Mesothelial cell of epicardium (in vitro differentiated cells): Measurements from ENCODE around the gene PCGF1. TPM values are rescaled to one million over a fixed set of nuclear protein-coding genes. Genes with fewer than 3 reads are reported as not detected.

Experiments
- DNase-seq, 2 experiments: peaks; one replicate each; pipeline ENCODE4 v3.0.0; 2021; ENCODE audit warnings: low spot score in 2 of 2; ENCODE audit not compliant: unreplicated experiment in 2 of 2
- H3K27ac Mint-ChIP-seq: 2 replicates; pipeline ENCODE4 v1.8.0; 2021; ENCODE audit warnings: mixed read lengths
- H3K27me3 Mint-ChIP-seq: 2 replicates; pipeline ENCODE4 v1.8.0; 2021; ENCODE audit warnings: low read depth, mixed read lengths
- H3K36me3 Mint-ChIP-seq: 2 replicates; pipeline ENCODE4 v1.8.0; 2021; ENCODE audit warnings: mixed read lengths
- H3K4me1 Mint-ChIP-seq: 2 replicates; pipeline ENCODE4 v1.8.0; 2021; ENCODE audit warnings: mixed read lengths
- H3K4me3 Mint-ChIP-seq: 2 replicates; pipeline ENCODE4 v1.8.0; 2021; ENCODE audit warnings: mild to moderate bottlenecking, moderate library complexity, mixed read lengths
- H3K9me3 Mint-ChIP-seq: 2 replicates; pipeline ENCODE4 v1.8.0; 2021; ENCODE audit warnings: mixed read lengths
- total RNA-seq: library from RNA; stranded (reverse); gene quantifications from 3 replicates; pipeline ENCODE4 v1.2.1, GENCODE V29; 2021
- TF ChIP-seq, protein P1 (sequence below): fragments of 200-600 bp; sonication (generic); IDR thresholded peaks from one replicate; pipeline ENCODE4 v1.5.0; 2021; ENCODE audit warnings: antibody characterized with exemption; ENCODE audit not compliant: unreplicated experiment

PCGF1 gene
- total RNA-seq, 1 donor from 2014 or later, result 17.0 TPM

DNA sequence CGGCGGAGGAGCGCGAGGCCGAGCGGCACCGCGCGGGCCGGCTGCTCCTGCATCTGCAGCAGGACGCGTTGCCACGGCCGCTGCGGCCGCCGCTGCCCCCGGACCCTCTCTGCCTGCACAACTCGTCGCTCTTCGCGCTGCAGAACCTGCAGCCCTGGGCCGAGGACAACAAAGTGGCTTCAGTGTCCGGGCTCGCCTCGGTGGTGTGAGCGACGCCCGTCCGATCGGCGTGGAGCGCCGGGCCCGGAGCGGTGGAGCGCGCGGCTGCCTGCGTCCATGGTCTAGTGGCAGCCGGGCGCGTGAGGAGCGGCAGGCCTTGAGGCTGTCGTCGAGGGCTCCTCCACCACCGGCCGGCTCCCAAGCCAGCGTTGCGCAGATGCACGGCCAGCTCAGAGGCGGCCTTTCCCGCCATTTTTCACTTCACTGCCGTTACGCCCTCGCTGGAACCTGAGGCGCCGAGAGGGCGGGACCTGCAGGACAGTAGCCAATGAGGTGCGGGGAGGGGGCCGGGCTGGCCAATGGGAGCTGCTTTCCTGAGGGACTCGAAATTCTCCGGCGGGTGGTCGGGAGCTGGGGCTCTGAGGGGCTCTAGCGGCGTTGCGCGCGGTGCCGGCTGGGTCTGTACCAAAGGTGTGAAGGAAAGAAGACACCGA lies 8.6 kb upstream of the PCGF1 start:
- H3K27ac Mint-ChIP-seq, result no peak overlapping the region
- H3K4me3 Mint-ChIP-seq, result peak overlapping the region; percentile 47
- peaks cover 93% of the 10 kb centered on the region for H3K27me3 Mint-ChIP-seq
- TF ChIP-seq, protein P1, sequence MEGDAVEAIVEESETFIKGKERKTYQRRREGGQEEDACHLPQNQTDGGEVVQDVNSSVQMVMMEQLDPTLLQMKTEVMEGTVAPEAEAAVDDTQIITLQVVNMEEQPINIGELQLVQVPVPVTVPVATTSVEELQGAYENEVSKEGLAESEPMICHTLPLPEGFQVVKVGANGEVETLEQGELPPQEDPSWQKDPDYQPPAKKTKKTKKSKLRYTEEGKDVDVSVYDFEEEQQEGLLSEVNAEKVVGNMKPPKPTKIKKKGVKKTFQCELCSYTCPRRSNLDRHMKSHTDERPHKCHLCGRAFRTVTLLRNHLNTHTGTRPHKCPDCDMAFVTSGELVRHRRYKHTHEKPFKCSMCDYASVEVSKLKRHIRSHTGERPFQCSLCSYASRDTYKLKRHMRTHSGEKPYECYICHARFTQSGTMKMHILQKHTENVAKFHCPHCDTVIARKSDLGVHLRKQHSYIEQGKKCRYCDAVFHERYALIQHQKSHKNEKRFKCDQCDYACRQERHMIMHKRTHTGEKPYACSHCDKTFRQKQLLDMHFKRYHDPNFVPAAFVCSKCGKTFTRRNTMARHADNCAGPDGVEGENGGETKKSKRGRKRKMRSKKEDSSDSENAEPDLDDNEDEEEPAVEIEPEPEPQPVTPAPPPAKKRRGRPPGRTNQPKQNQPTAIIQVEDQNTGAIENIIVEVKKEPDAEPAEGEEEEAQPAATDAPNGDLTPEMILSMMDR, result no peak
- no peaks in the 10 kb centered on the region for H3K9me3 Mint-ChIP-seq
- H3K4me1 Mint-ChIP-seq, result peaks cover 6% of the 10 kb centered on the region
- no peaks in the 10 kb centered on the region for H3K36me3 Mint-ChIP-seq
- DNase-seq, result peak; percentile 40 to 62

DNA sequence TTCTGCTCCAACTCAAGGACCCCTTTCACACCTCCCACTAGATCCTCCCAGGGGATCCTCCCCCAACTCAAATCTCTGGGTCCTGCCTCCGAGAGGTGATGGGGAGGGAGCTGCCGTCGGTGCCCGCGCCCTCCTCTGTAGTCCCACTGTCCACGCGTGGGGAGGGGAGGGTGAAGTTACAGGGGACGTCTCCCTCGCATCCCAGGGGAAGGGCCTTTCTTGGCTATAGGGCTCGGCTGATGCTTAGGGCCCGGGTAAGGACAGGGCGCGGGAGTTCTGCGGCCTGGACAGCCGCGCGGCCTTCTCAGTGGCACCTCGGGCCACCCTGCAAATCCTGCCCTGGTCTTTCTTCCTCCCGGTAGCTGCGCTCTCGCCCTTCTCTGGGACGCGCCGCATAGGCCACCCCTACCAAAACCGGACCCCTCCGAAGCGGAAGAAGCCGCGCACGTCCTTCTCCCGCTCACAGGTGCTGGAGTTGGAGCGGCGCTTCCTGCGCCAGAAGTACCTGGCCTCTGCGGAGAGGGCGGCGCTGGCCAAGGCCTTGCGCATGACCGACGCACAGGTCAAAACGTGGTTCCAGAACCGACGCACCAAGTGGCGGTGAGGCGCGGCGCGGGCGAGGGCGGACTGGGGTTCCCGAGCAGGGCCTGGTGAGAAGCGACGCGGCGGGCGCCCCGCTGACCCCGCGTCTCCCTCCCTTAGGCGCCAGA lies 7.9 kb upstream of the PCGF1 start:
- no peaks in the 10 kb centered on the region for H3K36me3 Mint-ChIP-seq
- H3K4me3 Mint-ChIP-seq, result peak overlapping the region; percentile 31
- TF ChIP-seq, protein P1, result no peak
- peaks cover 6% of the 10 kb centered on the region for H3K4me1 Mint-ChIP-seq
- no peak for DNase-seq
- H3K27ac Mint-ChIP-seq, result no peak overlapping the region
- H3K9me3 Mint-ChIP-seq, result no peaks in the 10 kb centered on the region
- peaks cover 92% of the 10 kb centered on the region for H3K27me3 Mint-ChIP-seq

DNA sequence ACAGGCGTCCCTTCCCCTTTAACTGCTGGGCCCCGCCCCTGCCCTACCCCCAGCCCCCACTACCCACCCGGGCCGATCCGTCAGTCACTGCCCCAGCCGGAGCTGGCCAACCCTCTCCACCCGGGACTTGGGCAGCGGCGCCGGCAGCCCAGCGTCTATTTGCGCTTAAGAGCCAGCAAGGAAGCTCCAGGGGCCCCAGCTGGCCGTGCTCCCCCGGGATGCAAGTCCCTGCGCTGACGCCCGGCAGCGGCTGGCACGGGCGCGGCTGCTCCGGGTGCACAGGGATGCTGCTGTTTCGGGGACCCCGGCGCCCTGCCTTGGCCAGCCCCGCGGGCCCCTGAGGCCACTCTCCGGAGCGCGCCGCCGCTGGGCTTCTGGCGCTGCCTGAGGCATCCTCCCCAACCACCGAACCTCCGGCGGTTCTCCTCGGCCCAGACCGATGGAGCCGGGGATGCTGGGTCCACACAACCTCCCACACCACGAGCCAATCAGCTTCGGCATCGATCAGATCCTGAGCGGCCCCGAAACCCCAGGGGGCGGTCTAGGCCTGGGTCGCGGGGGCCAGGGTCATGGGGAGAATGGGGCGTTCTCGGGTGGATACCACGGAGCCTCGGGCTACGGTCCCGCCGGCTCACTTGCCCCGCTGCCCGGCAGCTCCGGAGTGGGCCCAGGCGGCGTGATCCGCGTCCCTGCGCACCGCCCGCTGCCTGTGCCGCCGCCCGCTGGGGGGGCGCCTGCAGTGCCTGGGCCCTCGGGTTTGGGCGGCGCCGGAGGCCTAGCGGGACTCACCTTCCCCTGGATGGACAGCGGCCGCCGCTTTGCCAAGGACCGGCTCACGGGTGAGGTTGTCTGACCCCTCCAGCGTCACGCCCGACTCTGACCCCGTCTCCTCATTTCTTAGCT lies 7.1 kb upstream of the PCGF1 start, which contains the start of gene TLX2:
Gene TLX2 (plus strand): TSS at position 83 of the 903 bp plus-strand sequence. CDS start 357 bp downstream, at position 440.
- H3K4me3 Mint-ChIP-seq, result peak within 1 kb of the TSS; percentile 28
- no peaks in the 10 kb centered on the region for H3K9me3 Mint-ChIP-seq
- TF ChIP-seq, protein P1, result no peak
- H3K27me3 Mint-ChIP-seq, result peaks cover 92% of the 10 kb centered on the region
- DNase-seq, result peak; percentile 30 to 42
- H3K36me3 Mint-ChIP-seq, result no peaks in the 10 kb centered on the region
- H3K27ac Mint-ChIP-seq, result no peak within 1 kb of the TSS
- H3K4me1 Mint-ChIP-seq, result peaks cover 6% of the 10 kb centered on the region

DNA sequence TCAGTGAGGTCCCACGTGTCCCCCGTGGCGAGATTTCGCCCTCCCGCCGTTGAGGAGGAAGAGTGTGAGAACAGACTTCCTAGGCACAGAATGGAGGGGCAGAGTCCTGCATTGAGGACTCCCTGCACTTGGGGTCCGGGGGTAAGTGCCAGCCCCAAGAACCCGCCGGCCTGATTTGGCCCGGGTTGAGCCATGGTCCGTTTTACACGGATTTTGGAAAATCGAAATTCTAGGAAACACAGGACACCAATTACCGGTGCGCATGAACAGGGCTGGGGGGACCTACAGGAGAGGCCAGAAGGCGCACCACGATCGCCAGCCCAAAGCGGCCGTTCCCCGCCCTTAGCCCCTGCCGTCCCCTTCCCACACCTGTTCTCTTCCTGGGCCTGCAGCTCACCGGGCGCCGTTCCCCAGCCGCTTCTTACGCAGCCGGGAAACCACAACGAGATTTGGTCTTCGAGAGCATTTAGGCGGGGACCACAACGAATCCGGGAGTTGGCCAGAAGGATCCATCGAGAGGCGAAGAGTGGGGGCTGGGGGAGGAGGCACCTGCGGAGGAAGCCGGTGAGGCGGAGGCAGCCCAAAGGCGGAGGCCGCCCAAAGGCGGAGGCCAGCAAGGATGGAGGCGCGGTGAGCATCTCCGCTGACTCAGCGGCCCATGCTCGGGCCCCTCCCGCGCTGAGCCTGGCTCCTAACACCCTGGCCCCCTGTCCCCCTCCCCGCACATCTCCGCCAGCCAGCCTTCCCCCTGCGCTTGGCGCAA lies 6.3 kb upstream of the PCGF1 start:
- no peak overlapping the region for H3K27ac Mint-ChIP-seq
- peaks cover 6% of the 10 kb centered on the region for H3K4me1 Mint-ChIP-seq
- H3K4me3 Mint-ChIP-seq, result no peak overlapping the region
- H3K27me3 Mint-ChIP-seq, result peaks cover 85% of the 10 kb centered on the region
- DNase-seq, result no peak
- H3K36me3 Mint-ChIP-seq, result no peaks in the 10 kb centered on the region
- TF ChIP-seq, protein P1, result no peak
- H3K9me3 Mint-ChIP-seq, result no peaks in the 10 kb centered on the region
